ENCODE results near the gene PPIL1.
A peak's percentile ranks its signal among the peaks of the same experiment; 100 is the strongest.

Gene PPIL1

GRCh38 chr6:36822506-36823269 is 51.9 kb downstream of the PPIL1 start:
- no peak for TF ChIP-seq CTCF (IDR thresholded peaks at IDR 0.05)
- Mint-ChIP-seq H3K27ac (peak overlapping the region; percentile 89), H3K9me3 (no peaks in the 10 kb centered on the region), H3K36me3 (ENCODE audit: low read depth) (no peaks in the 10 kb centered on the region), H3K27me3 (ENCODE audit: low read depth, poor library complexity) (peaks cover 2% of the 10 kb centered on the region), H3K4me3 (no peak overlapping the region), H3K4me1 (peaks cover 98% of the 10 kb centered on the region)
- DNase-seq = no peak

- Mint-ChIP-seq H3K27me3 (ENCODE audit: low read depth, poor library complexity) (peaks cover 5% of the 10 kb centered on the region), H3K27ac (peak overlapping the region; percentile 89), H3K36me3 (ENCODE audit: low read depth) (no peaks in the 10 kb centered on the region), H3K4me3 (no peak overlapping the region), H3K4me1 (peaks cover 97% of the 10 kb centered on the region), H3K9me3 (no peaks in the 10 kb centered on the region)
- DNase-seq = no peak
- TF ChIP-seq CTCF (IDR thresholded peaks at IDR 0.05) = no peak
Measured at GRCh38 chr6:36821581-36822335, 52.8 kb downstream of the PPIL1 start.

- Mint-ChIP-seq H3K36me3 (ENCODE audit: low read depth) (no peaks in the 10 kb centered on the region), H3K27me3 (ENCODE audit: low read depth, poor library complexity) (peaks cover 8% of the 10 kb centered on the region), H3K27ac (no peak overlapping the region), H3K4me3 (no peak overlapping the region), H3K9me3 (no peaks in the 10 kb centered on the region), H3K4me1 (peaks cover 96% of the 10 kb centered on the region)
- DNase-seq = no peak
- no peak for TF ChIP-seq CTCF (IDR thresholded peaks at IDR 0.05)
Measured at GRCh38 chr6:36820700-36821580, 53.7 kb downstream of the PPIL1 start.

- no peak for TF ChIP-seq CTCF (IDR thresholded peaks at IDR 0.05)
- peaks cover 75% of the 10 kb centered on the region for H3K4me1 Mint-ChIP-seq
- DNase-seq = no peak
Measured at GRCh38 chr6:36818756-36819155, 55.8 kb downstream of the PPIL1 start.

GRCh38 chr6:36817847-36818246 is 56.8 kb downstream of the PPIL1 start:
- H3K9me3 Mint-ChIP-seq = no peaks in the 10 kb centered on the region
- H3K4me3 Mint-ChIP-seq = no peak overlapping the region
- peaks cover 9% of the 10 kb centered on the region for H3K27me3 Mint-ChIP-seq (ENCODE audit: low read depth, poor library complexity)
- no peak for DNase-seq
- H3K27ac Mint-ChIP-seq = no peak overlapping the region
- no peak for TF ChIP-seq CTCF (IDR thresholded peaks at IDR 0.05)
- H3K36me3 Mint-ChIP-seq (ENCODE audit: low read depth) = no peaks in the 10 kb centered on the region
- peaks cover 66% of the 10 kb centered on the region for H3K4me1 Mint-ChIP-seq

More at GRCh38 chr6:36818756-36819155, 55.8 kb downstream of the PPIL1 start:
- Mint-ChIP-seq H3K9me3 (no peaks in the 10 kb centered on the region), H3K4me3 (no peak overlapping the region), H3K36me3 (ENCODE audit: low read depth) (no peaks in the 10 kb centered on the region), H3K27me3 (ENCODE audit: low read depth, poor library complexity) (peaks cover 5% of the 10 kb centered on the region), H3K27ac (no peak overlapping the region)
